Activated T-cell treated with anti-CD3 and anti-CD28 coated beads, Interleukin-2, amount 50 U/mL, for 72 hours (primary cell): ENCODE measurements around the gene GNS. TPM values are rescaled to one million over a fixed set of nuclear protein-coding genes. Genes with fewer than 3 reads are reported as not detected.
"Not testable (repeated sequence)": the region's sequence is repeated elsewhere in the genome, so short reads cannot be mapped to it uniquely, and the experiment has no call there.

ENCODE experiments used
- ATAC-seq, 2 donors: fragments of 150-1000 bp; cut with Tn5 transposase; replicated peaks in 1 of 2; 2 replicates each; pipeline ENCODE4 v1.10.0; 2021; ENCODE audit warnings: moderate library complexity in 2 of 2, mild to moderate bottlenecking in 1 of 2
- DNase-seq, 2 donors: peaks; one replicate each; pipeline ENCODE4 v3.0.0; 2021 to 2022; ENCODE audit warnings: mixed read lengths in 1 of 2
- H3K27ac Mint-ChIP-seq: one replicate; pipeline ENCODE4 v1.8.0; 2022; ENCODE audit warnings: mild to moderate bottlenecking, moderate library complexity, mixed read lengths
- H3K27me3 Mint-ChIP-seq: one replicate; pipeline ENCODE4 v1.8.0; 2022; ENCODE audit warnings: low read depth, mixed read lengths
- H3K36me3 Mint-ChIP-seq, 2 donors: one replicate each; pipeline ENCODE4 v1.8.0; 2022; ENCODE audit warnings: mixed read lengths in 2 of 2, mild to moderate bottlenecking in 1 of 2; ENCODE audit not compliant: insufficient read depth in 2 of 2
- H3K4me1 Mint-ChIP-seq: one replicate; pipeline ENCODE4 v1.8.0; 2022; ENCODE audit warnings: low read depth, mixed read lengths
- H3K4me3 Mint-ChIP-seq, 2 donors: one replicate each; pipeline ENCODE4 v1.8.0; 2022; ENCODE audit warnings: mild to moderate bottlenecking in 2 of 2, mixed read lengths in 2 of 2, moderate library complexity in 2 of 2
- H3K9me3 Mint-ChIP-seq, 2 donors: one replicate each; pipeline ENCODE4 v1.8.0; 2022; ENCODE audit warnings: mixed read lengths in 2 of 2
- total RNA-seq, 2 donors: library from RNA; stranded (reverse); gene quantifications; one replicate each; pipeline ENCODE4 v1.2.3, GENCODE V29; 2022

The GNS gene
- total RNA-seq, 2 donors from 2014 or later, result 26.0 to 40.8 TPM

GRCh38 chr12:64792128-64792527, 32.9 kb upstream of the GNS start:
- H3K36me3 Mint-ChIP-seq, result no peaks in the 10 kb centered on the region
- no peaks in the 10 kb centered on the region for H3K27me3 Mint-ChIP-seq
- DNase-seq, result no peak
- no peaks in the 10 kb centered on the region for H3K9me3 Mint-ChIP-seq
- no peaks in the 10 kb centered on the region for H3K4me1 Mint-ChIP-seq
- no peak overlapping the region for H3K27ac Mint-ChIP-seq
- ATAC-seq, result no peak
- no peak overlapping the region for H3K4me3 Mint-ChIP-seq

DNA sequence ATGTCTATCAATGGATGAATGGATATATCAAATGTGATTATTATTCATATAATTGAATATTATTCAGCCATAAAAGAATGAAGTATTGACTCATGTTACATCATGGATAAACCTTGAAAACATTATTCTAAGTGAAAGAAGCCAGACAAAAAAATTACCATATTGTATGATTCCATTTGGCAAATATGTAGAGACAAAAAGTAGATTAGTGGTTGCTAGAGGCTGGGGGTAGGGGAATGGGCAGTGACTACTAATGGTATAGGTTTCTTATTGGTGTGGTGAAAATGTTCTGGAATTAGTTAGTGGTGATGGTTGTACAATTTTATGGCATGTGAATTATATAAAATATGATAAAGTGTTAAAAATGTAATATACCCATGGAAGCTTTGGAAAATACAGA, 31.8 kb upstream of the GNS start:
- no peaks in the 10 kb centered on the region for H3K4me1 Mint-ChIP-seq

DNA sequence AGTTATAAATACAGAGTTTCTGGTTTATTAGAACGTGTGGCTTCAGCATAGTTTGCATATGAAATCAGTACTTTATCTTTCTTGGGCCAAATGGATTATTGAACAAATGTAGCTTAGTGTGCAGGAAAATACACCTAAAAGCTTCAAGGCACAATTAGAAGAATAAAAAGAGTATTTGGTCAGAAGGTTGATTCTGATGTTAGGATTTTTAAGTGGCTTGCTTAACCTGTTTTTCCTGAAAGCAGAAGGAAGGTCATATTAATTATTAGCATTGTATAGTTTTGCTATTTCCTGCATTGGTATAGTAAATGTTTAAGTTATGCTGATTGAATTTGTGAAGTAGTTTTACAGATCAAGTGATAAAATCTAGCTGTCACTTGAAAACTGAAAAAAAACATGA, 31.0 kb upstream of the GNS start:
- Mint-ChIP-seq H3K27ac (no peak overlapping the region), H3K4me3 (no peak overlapping the region), H3K4me1 (no peaks in the 10 kb centered on the region), H3K27me3 (no peaks in the 10 kb centered on the region), H3K9me3 (no peaks in the 10 kb centered on the region), H3K36me3 (no peaks in the 10 kb centered on the region)
- DNase-seq (no peak), ATAC-seq (no peak)

More for the DNA sequence above, 31.8 kb upstream of the GNS start:
- Mint-ChIP-seq H3K27me3 (no peaks in the 10 kb centered on the region), H3K36me3 (no peaks in the 10 kb centered on the region), H3K9me3 (no peaks in the 10 kb centered on the region), H3K4me3 (no peak overlapping the region), H3K27ac (no peak overlapping the region)
- DNase-seq (no peak), ATAC-seq (no peak)

DNA sequence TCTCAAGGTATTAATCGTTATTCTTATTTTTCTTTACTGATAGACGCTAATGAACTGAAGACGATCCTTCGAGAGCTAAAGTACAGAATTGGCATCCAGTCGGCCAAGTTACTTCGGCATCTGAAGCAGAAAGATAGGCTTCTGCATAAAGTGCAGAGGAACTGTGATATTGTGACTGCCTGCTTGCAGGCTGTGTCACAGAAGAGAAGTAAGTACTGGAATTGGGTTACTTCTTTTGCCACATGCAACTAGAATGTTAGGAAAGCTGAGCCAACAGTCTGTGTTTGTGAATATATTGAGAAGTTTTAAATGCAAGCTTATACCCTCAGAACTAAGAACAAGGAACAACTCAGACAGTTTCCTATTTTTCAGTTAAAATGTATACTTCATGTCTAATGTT, 26.6 kb upstream of the GNS start:
- ATAC-seq (no peak), DNase-seq (no peak)
- Mint-ChIP-seq H3K9me3 (no peaks in the 10 kb centered on the region), H3K4me1 (peaks cover 15% of the 10 kb centered on the region), H3K36me3 (peaks cover 3 to 5% of the 10 kb centered on the region in 2 donors), H3K4me3 (no peak overlapping the region), H3K27ac (no peak overlapping the region), H3K27me3 (peaks cover 33% of the 10 kb centered on the region)

- no peak overlapping the region for H3K27ac Mint-ChIP-seq
- peak overlapping the region; percentile 78 to 87 for H3K4me3 Mint-ChIP-seq
- DNase-seq, result no peak
- ATAC-seq, result no peak
- H3K36me3 Mint-ChIP-seq, result peaks cover 5 to 7% of the 10 kb centered on the region in 2 donors
- peaks cover 15% of the 10 kb centered on the region for H3K4me1 Mint-ChIP-seq
- H3K27me3 Mint-ChIP-seq, result peaks cover 62% of the 10 kb centered on the region
- H3K9me3 Mint-ChIP-seq, result no peaks in the 10 kb centered on the region
Measured at GRCh38 chr12:64782191-64782876, 23.1 kb upstream of the GNS start.

- Mint-ChIP-seq H3K36me3 (peaks cover 8 to 13% of the 10 kb centered on the region in 2 donors), H3K27me3 (peaks cover 70% of the 10 kb centered on the region), H3K9me3 (no peaks in the 10 kb centered on the region), H3K27ac (no peak overlapping the region), H3K4me1 (peaks cover 15% of the 10 kb centered on the region), H3K4me3 (peak overlapping the region; percentile 78 to 87)
- no peak for DNase-seq
- ATAC-seq, result peak; percentile 45 to 49
Measured at GRCh38 chr12:64781280-64782190, 22.3 kb upstream of the GNS start.

- H3K27me3 Mint-ChIP-seq, result peaks cover 78% of the 10 kb centered on the region
- H3K4me1 Mint-ChIP-seq, result peaks cover 15% of the 10 kb centered on the region
- no peak overlapping the region for H3K27ac Mint-ChIP-seq
- ATAC-seq (peak; percentile 74 to 76), DNase-seq (peak; percentile 30 to 33)
- H3K9me3 Mint-ChIP-seq, result peaks cover 3% of the 10 kb centered on the region in 2 donors
- peaks cover 11 to 16% of the 10 kb centered on the region in 2 donors for H3K36me3 Mint-ChIP-seq
- peak overlapping the region; percentile 78 to 87 for H3K4me3 Mint-ChIP-seq
Measured at GRCh38 chr12:64780531-64781279, 21.5 kb upstream of the GNS start.

DNA sequence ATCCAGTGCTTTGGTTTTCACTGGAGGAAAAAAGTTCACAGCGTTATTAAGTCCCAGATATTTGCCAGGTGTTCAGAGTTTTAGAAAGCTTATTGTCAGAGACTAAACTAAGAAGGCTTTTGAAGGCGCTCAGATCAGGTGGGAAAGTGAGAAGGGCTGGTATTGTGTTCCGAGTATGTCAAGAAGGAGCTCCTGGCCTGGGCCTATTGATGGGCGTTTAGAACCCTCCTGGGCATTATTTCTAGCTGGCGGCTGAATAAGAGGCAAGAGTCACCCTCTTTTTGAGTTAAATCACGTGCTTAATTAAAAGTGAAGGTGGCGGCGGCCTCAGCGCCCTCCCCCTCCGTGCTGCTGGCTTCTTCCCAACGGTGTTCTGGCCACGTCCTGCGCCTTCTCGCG, 20.9 kb upstream of the GNS start:
- peaks cover 8% of the 10 kb centered on the region in 2 donors for H3K9me3 Mint-ChIP-seq
- peaks cover 15% of the 10 kb centered on the region for H3K4me1 Mint-ChIP-seq
- peaks cover 16 to 21% of the 10 kb centered on the region in 2 donors for H3K36me3 Mint-ChIP-seq
- peak overlapping the region; percentile 66 to 72 for H3K4me3 Mint-ChIP-seq
- ATAC-seq (no peak), DNase-seq (no peak)
- H3K27ac Mint-ChIP-seq, result no peak overlapping the region
- H3K27me3 Mint-ChIP-seq, result peaks cover 84% of the 10 kb centered on the region

DNA sequence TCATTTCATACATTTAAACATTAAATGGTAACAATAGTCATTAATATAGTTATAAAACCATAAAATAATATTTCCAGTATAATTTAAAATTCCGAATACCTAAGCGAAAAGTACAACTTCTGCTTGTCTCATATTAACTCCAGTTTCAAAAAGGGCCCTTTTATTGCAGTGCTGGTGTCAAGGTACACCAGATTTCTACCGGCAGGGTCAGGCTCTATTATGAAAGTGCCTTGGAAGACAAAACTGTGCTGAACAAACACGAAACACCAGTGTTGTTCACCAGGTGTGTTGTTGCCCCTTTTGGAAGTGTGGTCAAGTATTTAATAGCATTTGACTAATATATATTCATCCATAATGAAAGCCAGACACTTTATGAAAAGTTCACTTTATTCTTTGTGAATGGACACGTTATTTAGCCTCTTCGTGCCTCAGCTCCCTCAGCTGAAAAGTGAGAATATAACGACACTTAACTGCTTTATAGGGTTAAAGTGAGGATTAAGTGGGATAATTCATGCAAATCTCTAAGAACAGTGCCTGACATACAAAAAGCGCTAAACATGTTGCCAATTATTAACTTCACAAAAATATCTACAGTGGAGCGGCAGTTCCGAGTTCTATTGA, 20.3 kb upstream of the GNS start:
- ATAC-seq, result no peak
- H3K4me3 Mint-ChIP-seq, result peak overlapping the region; percentile 66 to 72
- peaks cover 9 to 10% of the 10 kb centered on the region in 2 donors for H3K9me3 Mint-ChIP-seq
- H3K27ac Mint-ChIP-seq, result no peak overlapping the region
- peaks cover 17 to 21% of the 10 kb centered on the region in 2 donors for H3K36me3 Mint-ChIP-seq
- H3K27me3 Mint-ChIP-seq, result peaks cover 85% of the 10 kb centered on the region
- H3K4me1 Mint-ChIP-seq, result peaks cover 15% of the 10 kb centered on the region
- DNase-seq, result no peak

- not testable (repeated sequence) for H3K4me1 Mint-ChIP-seq, DNase-seq, ATAC-seq, H3K4me3 Mint-ChIP-seq, H3K27ac Mint-ChIP-seq
- Mint-ChIP-seq H3K27me3 (peaks cover 68% of the 10 kb centered on the region), H3K36me3 (peaks cover 21 to 24% of the 10 kb centered on the region in 2 donors), H3K9me3 (peaks cover 15 to 16% of the 10 kb centered on the region in 2 donors)
Measured at GRCh38 chr12:64775147-64775736, 16.0 kb upstream of the GNS start.

GRCh38 chr12:64773386-64773785, 14.2 kb upstream of the GNS start:
- Mint-ChIP-seq H3K4me1 (no peaks in the 10 kb centered on the region), H3K4me3 (no peak overlapping the region), H3K9me3 (peaks cover 15 to 16% of the 10 kb centered on the region in 2 donors), H3K27ac (no peak overlapping the region), H3K36me3 (peaks cover 21 to 24% of the 10 kb centered on the region in 2 donors), H3K27me3 (peaks cover 50% of the 10 kb centered on the region)
- ATAC-seq (no peak), DNase-seq (no peak)

GRCh38 chr12:64767495-64767894, 8.3 kb upstream of the GNS start:
- H3K27me3 Mint-ChIP-seq, result peaks cover 8% of the 10 kb centered on the region
- peaks cover 0 to 3% of the 10 kb centered on the region in 2 donors for H3K9me3 Mint-ChIP-seq
- ATAC-seq (no peak), DNase-seq (no peak)
- H3K27ac Mint-ChIP-seq, result no peak overlapping the region
- no peaks in the 10 kb centered on the region for H3K4me1 Mint-ChIP-seq
- H3K36me3 Mint-ChIP-seq, result no peaks in the 10 kb centered on the region
- no peak overlapping the region for H3K4me3 Mint-ChIP-seq
